Measurements from ENCODE around the gene PTPN14.

The PTPN14 gene

DNA sequence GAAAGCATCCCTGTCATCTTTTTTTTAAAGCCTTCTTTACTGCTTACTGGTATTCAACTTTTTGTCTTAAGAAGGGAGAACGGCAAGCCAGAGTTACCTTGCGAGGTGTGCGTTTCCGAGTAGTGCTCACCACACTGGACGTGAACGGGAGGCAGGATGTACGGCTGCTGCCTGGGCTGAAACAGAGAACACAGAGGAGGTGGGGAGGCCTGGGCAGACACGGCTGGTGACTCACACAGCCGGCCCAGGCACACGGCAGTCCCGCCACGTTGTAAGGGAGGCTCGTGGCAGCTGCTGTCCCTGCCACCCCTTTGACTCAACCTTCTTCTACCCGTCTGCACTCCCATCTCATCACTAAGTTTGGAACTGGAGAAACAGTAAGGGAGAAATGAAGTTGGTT is 164.7 kb downstream of the PTPN14 start:
- no peak for DNase-seq

DNA sequence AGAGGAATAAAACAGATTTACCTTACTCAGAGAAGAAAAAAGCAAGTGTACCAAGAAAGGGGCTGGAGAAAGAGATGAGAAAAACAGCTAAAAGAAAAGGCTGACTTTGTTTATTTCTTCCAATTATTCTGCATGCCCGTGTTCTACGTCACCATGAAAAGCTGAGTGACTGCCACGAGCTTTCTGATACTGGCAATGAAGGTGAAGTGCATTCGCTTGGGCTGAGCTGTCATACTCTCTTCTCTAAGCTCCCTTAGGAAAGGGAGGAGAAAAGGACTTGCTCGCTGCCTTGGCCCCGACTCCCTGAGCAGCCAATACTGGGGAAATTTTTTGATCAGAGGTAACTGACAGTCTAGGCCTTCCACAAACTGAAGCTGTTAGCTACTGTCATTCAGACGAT is 165.1 kb downstream of the PTPN14 start:
- DNase-seq: no peak

DNA sequence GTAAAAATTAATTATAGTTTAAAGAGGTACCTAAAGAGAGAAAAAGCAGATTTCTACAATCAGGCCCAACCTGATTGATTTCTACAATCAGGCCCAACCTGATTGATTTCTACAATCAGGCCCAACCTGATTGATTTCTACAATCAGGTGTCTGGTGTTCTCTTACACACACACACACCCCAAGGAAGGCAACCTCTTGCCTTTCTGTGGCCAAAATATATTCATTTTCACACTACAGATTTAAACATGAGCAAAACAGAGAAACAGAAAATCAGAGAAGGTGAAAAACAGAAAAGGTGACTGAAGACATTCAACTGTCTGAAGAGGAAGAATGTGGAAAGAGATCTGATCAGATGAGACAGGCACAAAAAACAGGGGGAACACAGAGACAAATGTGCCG is 166.0 kb downstream of the PTPN14 start:
- DNase-seq: no peak

DNA sequence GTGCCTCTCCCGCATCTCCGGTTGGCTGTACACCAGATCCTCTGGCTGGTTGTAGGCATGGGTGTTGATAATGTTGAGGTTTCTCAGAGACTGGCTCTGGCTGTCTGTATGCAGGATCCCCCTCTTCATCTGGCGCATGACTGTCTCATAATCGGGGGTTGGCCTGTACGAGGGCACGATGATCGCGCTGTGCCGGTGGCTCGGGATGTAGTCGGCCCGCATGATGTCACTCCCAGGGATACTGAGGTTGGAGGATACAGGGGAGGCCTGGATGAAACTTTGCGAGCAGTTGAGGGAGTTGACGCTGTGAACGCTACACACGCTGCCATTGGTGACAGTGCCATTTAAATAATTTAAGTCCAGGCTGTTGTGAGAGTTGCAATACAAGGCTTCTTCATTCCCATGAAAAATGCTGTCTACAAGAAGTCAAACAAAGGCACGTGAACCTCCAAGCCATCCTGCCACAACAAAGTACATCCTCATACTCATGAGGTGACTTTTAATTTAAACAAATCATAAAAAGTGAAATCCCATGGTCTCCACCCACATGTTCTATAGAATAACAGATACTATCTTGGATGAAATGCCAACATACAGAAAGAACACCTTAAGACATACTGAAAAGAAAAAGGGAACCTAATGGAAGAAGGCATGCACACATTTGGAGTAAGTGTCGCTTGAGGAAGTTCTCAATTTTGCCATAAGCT is 166.9 kb downstream of the PTPN14 start:
- DNase-seq: no peak

DNA sequence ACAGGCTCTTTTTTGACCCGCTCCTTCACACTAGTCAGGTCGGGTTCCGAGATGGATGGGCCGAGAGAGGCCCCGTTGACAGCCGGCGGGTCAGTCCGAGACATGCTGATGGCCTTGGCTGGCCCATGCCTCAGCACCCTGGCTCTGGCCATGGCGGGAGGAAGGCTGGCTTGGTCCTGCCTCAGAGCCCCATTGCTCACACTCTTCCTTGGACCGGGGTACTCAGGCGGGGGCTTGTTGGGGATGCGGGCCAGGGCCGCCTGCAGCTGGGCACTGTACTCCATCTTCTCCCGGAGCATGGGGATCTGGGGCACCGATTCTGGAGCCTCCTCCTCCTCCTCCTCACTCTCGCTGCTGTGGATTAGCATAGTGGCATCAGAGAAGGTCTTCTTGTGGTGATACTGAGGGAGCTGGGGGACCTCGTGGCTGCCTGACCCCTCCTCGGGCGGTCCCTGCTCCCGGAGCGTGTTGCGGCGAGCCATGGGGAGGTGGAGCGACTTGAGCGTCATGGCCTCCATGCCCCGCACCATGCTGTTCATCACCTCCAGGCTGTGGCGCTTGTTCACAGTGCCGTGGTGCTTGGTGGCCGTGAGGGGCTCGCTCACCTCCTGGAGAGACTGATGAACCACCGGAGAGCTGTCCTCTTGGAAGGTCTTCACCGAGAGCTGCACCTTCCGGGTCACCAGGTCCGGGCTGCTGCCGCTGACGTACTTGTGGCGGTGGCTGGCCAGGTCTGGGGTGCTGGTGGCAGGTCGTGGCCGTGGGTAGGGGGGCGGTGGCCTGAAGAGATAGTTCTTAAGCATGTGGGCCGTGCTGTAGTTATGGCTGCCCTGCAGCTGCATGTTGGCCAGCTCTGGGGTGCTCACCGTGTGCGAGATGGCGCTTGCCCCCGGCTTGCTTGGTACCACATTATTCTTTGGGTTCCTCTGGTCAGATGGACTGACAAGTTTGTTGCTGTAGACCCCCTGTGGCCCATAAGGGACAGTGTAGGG is 167.7 kb downstream of the PTPN14 start:
- DNase-seq: no peak

DNA sequence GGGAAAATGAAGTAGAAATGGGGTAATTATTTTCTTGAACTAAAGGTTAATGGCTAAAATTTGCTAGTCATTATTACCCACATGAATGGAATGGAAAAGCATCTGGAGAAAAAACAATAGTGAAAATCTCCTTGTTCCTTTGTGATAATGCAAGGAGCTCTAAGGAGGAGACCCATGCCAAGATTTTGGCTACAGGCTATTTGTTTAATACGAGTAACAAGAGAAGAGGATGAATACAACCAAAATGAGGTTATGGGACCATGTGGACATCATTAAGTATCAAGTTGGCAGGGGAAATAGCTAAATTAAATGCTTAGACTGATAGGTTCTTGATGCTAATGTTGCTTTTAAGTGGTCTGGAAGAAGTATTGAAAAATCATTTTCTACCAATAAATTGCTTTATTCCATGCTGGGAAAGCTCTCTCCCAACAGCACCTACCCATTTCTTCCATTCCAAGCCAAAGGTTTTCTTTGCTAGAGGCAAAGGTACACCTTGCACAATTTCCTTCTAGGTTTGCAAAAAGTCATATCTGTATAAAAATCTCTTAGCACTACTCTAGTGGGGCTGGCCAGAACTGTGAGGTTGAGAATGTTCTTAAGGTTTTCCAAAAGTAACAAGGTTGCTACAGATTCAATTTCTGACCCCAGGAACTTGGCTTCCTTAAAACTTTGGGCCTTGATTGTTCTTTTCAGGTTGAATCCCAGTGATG is 170.3 kb downstream of the PTPN14 start:
- DNase-seq: no peak

DNA sequence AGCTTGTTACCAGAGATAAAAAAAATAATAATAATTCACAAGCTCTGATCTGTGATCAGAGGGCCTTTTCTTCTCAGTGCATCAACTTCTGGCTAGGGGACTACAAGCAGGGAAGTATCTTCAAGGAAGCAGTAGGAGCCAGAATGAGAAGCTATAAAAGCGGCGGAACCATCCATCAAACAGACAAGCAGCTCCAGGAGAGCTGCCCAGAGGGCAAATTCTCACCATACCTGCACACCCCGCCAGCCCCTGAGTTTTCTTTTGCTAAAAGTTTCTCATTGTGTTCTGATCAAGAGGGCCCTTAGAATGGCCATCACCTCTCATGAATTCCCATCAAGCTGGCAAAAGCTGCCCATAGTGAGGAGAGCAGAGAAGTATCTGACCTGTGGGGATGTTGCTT is 171.0 kb downstream of the PTPN14 start:
- no peak for DNase-seq

DNA sequence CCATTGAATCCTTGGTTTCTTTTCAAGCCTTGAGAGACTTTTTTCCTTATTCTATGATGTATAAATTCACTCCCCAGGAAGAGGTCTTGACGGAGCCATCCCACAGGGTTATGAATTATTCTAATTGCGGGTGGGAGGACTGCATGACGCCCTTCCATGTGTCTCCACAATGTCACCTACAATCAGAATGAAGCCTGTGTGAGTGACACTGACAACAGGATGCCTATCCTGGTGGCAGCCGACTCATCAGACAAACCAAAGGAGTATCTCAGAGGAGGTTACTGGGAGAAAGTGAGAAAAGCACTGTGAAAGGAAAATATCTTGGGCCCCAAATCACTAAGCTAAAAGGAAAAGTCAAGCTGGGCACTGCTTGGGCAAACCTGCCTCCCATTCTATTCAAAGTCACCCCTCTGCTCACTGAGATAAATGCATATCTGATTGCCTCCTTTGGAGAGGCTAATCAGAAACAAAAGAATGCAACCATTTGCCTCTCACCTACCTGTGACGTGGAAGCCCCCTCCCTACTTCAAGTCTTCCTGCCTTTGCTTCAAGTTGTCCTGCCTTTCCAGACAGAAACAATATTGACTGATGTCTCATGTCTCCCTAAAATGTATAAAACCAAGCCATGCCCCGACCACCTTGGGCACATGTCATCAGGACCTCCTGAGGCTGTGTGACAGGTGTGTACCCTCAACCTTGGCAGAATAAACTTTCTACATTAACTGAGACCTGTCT is 172.0 kb downstream of the PTPN14 start:
- no peak for DNase-seq

DNA sequence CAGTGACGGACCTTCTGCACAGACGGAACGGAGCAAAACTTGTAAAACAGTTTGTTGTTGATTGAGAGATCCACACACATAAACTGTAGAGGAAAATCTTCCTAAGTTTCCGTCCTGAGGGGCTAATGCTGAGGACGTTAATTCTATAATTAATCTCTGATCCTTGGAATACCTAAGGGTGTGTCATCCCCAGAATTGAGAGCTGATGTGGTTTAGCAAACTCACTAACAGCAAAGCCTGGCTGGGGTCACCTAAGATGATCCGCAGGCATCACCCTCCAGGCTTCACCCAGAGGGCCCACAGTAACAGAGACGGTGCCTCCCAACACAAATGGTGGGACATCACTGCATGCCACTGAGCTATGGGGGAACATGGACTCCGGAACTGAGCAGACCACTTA is 172.9 kb downstream of the PTPN14 start:
- no peak for DNase-seq

DNA sequence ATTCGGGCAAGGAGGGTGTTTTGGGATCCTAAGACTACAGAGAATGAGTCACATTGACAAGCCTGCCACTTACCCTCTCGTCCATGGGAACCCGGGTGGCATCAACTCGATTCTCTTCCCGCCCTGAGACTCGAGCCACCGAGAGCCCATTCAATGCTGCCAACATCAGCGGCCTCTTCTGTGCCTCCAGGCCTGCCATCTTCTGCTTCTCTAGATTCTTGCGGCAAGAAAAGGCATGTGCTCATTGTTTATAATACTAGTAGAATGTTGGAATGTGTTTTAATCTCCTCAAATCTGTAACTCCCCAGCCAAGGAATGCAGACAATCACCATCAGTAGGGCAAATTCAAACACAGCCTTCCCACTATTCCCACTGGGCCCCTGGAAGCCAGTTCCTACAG is 173.5 kb downstream of the PTPN14 start:
- DNase-seq: no peak

DNA sequence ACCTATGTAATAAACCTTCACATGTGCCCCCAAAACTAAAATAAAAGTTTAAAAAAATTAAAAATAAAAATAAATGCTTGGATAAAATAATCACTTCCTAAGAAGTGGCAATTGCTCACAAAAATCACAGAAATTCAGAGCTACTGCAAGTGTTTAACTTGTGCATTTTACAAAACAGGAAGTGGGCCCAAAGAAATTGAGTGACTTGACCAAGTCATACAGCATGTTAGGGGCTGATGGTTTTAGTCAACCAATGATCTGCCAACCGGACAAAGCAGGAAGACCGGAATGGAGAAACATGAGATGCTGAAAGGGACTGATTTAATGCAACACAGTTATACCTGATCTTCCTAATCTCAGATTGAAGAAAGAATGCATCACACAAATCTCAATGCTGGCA is 173.9 kb downstream of the PTPN14 start:
- DNase-seq: no peak

DNA sequence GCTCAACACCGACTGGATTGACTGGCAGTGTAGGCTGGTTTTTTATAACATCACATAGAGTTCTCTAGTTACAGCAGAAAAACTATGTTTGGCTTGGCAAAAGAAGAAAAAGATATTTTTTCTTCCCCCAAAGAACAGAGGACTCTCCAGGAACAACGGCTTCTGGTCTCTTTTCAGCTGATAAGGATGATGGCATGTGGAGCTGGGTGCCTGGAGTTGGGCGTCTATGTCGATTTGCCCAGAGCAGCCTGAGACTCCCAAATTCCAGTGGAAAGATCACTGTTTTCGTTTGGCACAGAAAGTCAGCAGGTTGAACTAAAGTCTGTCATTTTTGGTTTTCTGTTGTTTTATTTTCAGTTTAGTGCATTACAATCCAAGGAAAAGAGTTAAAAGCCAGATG is 179.3 kb downstream of the PTPN14 start:
- no peak for DNase-seq

DNA sequence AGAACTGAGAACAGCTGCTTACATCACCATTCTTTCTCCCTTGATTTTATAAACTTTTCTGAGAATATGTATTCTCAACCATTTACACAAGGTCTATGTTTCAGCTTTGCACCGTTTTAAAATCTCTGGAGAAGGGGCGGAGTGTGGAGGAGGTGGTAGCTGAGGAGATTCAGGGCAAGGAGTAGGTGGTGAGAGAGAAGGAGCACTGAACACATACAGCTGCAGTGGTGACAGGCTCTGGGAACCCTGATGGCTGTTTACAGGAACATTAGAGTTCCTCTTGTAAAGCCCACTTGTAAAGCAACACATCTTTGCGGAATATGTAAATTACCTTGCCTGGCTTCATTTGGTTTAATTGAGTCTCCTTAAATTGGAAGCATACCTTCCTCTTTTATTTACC is 180.8 kb downstream of the PTPN14 start:
- no peak for DNase-seq

DNA sequence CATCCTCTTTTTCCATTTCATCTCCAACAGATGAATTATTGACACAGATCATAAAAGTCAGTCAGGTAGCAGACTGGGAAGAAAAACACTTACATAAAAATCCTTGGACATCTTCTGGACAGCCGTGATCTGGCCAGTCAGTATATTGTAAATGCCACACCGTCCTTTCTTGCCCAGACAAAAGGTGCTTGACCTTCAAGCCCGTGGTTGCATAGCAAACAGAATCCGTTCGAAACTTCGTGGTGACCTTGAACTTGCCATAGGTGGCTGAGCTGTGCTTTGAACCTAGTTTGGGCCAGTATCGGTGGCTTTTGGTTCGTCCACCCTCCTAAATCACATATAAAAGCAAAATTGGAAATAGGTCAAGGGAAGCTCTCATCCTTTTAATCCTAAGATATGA is 182.0 kb downstream of the PTPN14 start:
- DNase-seq: no peak

DNA sequence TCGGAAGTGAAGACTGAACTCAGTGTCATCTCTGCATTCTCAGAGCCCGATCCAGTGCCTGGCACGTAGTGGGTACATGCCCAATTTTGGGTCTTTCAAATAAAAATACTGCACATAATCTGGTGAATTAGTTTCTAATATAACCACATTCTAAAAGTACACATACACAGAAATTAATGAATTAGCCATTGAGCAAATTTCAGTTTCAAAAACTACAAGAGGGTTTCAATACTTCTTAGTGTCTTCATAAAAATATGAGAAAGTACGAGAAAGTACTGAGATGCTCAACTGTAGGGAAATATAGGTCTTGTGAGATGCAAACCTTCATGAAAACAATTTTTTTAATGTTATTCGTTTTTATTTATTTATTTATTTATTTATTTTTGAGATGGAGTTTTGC is 183.6 kb downstream of the PTPN14 start:
- DNase-seq: no peak

DNA sequence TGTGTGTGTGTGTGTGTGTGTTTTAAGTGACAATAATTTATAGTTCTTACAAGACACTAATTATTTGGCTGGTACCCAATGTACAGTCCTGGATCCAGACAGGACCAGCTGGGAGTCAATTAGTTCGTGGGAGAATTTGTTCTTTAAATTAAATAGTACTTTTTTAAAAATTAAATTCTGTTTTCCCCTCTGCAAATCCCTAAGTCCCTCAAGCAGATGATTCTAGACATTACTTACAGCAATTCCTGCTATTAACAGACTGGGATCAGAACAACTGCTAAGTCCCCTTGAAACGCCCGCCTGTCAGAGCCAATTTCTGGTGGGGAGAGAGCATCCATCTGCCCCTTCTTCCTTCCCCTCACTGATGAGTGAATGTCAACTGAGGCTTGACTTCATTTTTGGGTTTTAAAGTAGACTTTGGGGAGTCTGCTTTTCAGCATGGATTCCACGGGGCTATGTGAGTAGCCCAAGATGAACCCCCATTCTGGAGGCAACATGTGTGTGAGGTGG is 186.6 kb downstream of the PTPN14 start:
- no peak for DNase-seq

DNA sequence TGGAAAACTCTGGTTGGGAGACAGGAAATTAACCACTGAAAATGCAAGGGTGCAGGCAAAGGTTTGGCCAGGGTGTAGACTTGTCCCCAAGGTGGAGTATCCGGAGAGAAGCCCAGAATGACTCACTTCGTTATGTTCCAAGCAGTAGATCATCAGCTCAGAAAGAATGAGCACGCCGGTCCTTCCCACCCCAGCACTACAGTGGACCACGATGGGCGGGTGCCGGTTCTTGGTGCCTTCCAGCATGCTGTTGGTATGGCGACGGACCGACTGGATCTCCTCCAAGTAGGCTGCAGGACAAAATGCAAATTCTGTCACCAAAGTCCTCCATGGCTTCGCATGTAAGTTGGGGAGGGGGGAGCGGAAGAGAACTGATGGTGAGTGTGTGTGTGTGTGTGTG is 187.0 kb downstream of the PTPN14 start:
- no peak for DNase-seq

DNA sequence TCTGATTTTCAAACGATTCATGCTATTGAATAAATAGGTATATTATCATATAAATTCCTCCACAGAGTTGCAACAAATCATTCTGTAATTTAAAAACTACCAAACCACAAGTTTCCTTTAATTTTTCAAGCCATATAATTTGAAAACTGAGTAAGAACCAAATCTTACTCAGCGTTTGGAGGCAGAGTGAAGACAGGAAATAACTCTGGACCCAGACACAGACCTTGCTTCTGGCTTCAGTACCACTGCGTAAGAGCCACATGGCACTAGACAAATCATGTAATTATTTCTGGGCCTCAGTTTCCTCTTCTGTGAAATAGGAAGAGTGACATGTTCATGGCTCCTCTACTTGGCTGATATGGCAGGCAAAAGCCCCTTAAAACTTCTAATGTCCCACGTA is 188.0 kb downstream of the PTPN14 start:
- no peak for DNase-seq

DNA sequence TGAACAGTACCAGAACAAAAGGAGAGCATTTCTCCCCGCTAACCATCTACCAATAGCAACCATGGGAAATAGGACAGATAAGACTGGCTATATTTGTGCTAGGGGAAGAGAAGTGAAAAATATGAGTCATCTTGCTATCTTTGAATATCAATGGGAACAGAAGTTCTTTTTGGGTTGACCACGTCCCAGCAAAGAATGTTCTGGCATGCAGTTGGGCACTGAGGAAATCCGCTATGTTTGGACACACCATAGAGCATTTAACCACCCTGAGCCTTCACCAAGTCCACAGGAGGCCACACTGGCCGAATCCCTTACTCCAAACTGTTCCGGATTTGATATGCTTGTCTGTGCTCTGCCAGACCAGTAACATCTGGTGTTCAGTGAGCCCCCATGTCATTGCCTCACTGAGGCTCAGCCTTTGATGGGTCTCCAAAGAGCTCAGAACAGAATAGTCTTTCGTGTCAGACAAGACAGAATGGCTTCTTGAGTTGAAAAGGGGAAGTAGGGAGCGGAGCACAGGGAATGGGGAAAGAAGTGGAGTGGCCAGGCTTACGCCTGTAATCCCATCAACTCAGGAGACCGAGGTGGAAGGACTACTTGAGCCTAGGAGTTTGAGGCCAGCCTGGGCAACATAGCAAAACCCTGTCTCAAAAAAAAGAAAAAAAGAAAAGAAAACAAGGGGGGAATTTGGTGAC is 189.1 kb downstream of the PTPN14 start:
- DNase-seq: no peak

DNA sequence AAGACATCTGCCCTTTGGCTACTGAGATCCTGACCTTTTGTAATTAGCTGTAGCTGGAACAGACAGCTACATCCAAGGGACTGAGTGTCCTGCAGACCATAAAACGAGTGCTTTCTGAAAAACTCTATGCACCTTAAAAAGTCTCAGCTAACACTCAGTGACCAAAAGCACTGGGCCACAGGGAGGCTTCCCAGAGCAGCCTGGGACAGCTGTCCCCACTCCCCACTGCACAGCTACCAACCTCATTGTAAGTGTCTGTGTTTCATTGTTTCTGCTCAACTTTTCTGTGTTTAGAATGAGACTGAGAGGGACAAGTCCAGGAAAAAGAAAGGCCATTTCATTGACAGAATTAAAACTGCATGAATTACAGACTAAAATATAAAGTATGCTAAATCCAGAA is 189.8 kb downstream of the PTPN14 start:
- DNase-seq: no peak

DNA sequence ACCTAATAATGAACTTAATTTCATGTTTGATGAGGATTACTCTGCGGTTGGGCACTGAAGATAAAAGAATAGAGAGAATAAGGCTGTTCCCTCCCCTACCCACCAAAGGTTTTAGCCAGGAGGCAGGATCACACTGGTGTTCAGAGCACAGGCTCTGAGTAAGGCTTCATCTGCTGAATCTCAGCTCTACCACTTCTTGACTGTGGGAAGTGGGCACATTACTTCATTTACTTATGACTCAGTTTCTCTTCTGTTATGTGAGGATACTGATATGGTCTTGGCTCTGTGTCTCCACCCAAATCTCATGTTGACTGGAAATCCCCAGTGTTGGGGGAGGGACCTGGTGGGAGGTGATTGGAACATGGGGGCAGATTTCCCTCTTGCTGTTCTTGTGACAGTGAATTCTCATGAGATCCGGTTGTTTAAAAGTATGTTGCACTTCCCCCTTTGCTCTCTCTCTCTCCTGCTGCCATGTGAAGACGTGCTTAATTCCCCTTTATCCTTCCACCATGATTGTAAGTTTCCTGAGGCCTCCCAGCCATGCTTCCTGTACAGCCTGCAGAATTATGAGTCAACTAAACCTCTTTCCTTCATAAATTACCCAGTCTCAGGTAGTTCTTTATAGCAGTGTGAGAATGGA is 190.8 kb downstream of the PTPN14 start:
- DNase-seq: no peak

DNA sequence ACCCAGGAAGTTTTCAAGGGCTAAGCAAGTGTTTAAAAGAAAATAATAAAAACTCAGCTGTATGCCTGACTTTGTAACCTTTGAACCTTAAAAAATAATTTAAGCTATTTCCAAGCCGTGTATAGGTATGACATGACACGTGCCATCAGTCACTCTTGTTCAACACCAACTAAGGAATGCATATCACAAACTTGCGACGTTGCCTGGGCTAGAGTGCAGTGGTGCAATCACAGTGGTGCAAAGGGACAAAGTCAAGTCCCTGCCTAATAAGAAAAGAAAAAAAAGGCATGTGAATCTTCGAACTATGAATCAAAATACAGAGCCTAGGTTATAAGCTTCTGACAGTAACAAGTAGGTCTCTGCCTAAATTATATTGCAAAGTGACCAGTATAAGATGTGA is 191.3 kb downstream of the PTPN14 start:
- DNase-seq: no peak
